GM12892 (cell line): ENCODE measurements around the gene GATA6.
"Not testable (repeated sequence)": the region's sequence is repeated elsewhere in the genome, so short reads cannot be mapped to it uniquely, and the experiment has no call there.

Source experiments
- DNase-seq: peaks from one replicate; pipeline ENCODE4 v3.0.0; 2011; ENCODE audit not compliant: insufficient read length
- FAIRE-seq: peaks from 2 replicates; lab custom pipeline; 2011; peaks lifted over from hg19 to GRCh38; lab: Jason Lieb, UNC
- POLR2A ChIP-seq: IDR thresholded peaks from 2 replicates; pipeline ENCODE4 v1.6.1; 2011; ENCODE audit warnings: low read depth, low read length, control low read depth
- POLR2AphosphoS5 ChIP-seq: IDR thresholded peaks from 2 replicates; pipeline ENCODE4 v1.6.1; 2011; ENCODE audit warnings: low read depth, low read length, control low read depth
- TAF1 ChIP-seq: IDR thresholded peaks from 2 replicates; pipeline ENCODE4 v1.6.1; 2011; ENCODE audit warnings: low read depth, mild to moderate bottlenecking, control low read depth, low read length, borderline replicate concordance

Gene GATA6

DNA sequence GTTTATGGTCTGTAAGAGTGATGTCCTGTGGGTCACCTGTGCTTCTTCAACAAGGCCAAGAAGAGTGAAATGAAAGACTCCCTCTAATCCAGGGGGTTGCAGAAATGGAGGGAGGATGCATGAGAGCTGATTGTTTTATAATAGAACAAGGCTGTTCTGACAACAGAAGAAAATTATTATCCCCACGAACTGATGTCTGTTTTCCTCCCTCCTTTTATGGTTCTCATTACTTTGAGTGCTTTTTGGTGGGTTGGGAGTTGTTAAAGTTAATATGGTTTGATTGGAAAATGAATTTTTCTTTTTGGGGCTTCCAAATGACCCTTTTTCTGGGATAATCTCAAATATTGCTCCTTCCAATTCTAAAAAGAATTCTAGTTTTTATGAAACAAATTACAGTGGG is 33.6 kb downstream of the GATA6 start:
- DNase-seq (no peak), FAIRE-seq (no peak)
- TF ChIP-seq POLR2AphosphoS5, result no peak
- no peak for TF ChIP-seq TAF1
- no peak for TF ChIP-seq POLR2A

DNA sequence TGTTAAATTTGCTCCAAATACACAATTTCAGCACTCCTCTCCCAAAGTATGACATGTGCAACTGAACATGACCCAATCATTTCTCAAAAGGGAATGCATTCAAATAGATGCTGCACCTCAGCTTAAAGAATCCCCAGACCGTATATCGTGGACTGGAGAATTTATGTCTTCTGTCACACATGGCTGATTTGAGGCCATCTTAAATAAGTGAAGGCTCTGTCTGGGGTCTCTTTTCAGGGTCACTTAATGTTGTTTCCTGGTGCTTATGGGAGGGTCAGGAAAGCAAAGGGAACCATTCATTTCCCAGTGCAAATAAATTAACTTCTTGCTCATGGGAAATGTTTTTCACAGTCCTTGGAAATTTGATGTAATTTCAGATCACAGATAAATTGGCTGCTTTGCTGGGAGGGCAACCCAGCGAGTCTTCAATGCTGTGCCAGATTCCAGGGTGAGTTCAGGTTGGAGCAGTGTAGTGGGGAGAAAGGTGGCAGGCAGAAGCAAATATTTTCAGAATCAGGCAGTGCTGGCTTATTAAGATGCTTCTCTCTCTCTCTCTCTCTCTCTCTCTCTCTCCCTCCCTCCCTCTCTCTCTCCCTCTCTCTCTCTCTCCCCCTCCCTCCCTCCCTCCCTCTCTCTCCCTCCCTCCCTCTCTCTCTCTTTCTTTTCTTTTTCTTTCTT is 34.3 kb downstream of the GATA6 start:
- DNase-seq, result no peak
- TF ChIP-seq POLR2A (no peak), POLR2AphosphoS5 (no peak), TAF1 (no peak)
- FAIRE-seq, result no peak

DNA sequence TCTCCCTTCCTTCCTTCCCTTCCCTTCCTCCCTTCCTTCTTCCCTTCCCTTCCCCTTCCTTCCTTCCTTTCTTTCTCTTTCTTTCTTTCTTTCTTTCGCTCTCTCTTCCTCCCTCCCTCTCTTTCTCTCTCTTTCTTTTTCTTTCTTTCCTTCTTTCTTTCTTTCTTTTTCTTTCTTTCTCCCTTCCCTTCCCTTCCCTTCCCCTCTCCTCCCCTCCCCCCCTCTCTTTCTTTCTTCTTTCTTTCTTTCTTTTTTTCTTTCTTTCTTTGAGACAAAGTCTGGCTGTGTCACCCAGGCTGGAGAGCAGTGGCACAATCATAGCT is 34.8 kb downstream of the GATA6 start:
- TF ChIP-seq POLR2AphosphoS5 (no peak), TAF1 (no peak), POLR2A (no peak)
- DNase-seq, result no peak
- FAIRE-seq, result no peak

DNA sequence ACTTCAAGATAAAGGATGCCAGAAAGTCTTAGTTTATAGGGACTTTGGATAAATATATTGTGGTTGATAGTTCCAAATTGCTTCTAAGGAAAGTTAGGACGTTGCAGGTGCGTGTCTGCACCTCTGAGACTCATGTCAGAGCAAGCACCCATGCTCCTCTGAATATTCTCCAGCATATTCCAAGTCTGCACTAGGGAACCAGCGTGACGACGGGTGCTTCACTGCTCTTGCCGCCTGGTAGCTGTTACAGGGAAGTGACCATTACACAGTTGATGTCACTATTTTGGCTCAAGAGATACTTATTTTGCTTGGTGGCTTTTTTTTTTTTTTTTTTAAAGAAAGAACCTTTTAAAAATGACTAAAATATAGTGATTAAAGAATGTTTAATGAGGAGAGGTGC is 35.6 kb downstream of the GATA6 start:
- TF ChIP-seq POLR2AphosphoS5 (no peak), POLR2A (no peak), TAF1 (no peak)
- no peak for FAIRE-seq
- DNase-seq, result no peak

DNA sequence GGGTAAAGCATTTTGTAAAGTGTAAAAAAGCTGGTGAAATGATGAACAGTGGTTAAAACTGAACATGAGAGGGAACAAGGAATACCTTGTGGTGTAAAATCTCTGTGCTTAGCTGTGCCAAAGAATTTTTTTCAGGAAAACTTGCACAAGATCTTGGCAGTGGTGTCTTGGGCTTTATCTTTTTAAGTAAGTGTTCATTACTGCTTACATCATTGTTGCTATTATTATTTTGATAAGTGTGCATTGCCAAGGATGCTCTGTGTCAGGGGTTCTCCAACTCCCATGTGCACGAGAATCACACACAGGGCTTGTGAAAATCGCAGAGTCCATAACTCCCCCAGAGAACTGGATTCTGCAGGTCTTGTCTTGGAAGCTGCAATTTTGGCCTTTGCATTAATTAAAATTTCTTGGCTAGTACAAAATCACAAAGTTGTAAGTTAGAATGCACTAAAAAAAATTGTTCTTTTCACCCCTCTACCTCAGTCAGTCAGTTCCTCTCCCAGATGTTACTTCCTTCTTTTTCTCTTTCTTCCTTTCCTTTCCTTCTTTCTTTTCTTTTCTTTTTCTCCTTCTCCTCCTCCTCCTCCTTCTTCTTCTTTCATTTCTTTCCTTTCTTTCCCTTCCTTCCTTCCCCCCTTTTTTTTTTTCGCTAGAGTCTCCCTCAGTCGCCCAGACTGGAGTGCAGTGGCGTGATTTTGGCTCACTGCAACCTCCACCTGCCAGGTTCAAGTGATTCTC is 37.8 kb downstream of the GATA6 start:
- FAIRE-seq, result no peak
- TF ChIP-seq POLR2A (no peak), POLR2AphosphoS5 (no peak), TAF1 (no peak)
- no peak for DNase-seq

DNA sequence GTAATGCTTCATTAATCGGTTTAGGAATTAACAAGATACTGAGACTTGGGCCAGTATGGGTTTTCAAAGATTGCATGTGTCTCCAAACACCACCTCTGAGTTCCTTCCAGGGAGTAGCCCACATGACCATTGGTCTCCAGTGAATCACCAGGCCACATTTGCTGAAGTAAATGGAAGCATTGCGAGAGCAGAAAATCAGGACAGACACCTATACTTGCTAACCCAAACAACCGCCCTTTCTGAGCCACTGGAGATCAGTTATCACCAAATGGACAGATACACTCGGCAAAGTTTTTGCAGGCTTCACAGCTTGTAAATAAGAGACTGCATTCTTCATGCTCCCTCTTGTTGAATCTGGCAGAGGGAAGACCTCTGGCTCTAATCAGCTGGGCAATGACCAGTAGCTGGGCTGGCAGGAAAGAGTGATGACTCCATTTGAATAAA is 40.9 kb downstream of the GATA6 start:
- FAIRE-seq (no peak), DNase-seq (no peak)
- TF ChIP-seq POLR2AphosphoS5, result no peak
- no peak for TF ChIP-seq TAF1
- TF ChIP-seq POLR2A, result no peak

DNA sequence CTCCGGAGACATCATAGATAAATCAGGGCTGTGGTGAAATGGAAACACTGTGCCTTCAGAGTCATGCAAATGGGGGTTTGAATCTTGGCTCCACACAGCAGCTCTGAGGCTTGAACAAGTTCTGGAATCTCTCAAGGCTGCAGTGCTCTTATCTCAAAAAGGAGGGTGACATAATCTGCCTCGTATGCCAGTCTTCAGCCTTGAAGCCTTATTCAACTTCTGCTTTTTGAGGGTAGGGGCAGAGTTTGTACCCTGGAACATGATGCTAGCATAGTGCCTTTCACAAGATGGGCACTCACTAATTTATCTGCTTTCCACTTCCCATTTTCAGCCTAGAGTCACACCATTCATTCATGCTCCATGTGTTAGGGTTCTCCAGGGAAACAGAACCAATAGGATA is 42.3 kb downstream of the GATA6 start:
- TF ChIP-seq TAF1 (no peak), POLR2AphosphoS5 (no peak), POLR2A (no peak)
- no peak for DNase-seq
- FAIRE-seq, result no peak

DNA sequence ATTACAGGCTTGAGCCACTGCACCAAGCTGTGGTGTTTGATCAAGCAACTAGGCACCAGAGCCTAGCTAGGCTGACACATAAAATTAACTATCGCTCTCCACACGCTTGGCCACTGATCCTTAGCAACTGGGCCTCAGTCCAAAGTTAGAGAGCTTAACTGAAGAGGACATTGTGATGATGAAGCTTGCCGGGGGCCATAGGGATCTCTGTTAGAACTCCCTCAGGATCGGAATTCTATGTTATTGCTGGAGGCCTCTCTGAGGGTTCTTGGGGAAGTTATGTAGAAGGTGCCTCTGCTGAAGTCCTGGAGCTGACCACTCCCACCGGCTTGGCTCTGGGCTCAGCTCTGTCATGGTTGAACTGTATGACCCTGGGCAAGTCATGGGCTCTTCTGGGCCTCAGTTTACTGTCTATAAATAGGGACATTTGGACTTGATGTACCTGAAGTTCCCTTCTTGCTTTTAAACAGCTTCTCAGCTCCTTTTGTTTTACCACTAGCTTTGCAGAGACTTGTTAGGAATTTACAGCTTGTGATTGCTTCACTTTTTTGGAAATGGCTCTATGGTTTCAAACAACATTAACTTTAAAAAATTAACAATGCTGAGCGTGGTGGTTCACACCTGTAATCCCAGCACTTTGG is 44.1 kb downstream of the GATA6 start:
- TF ChIP-seq POLR2A (no peak), POLR2AphosphoS5 (no peak), TAF1 (no peak)
- no peak for FAIRE-seq
- DNase-seq, result no peak

DNA sequence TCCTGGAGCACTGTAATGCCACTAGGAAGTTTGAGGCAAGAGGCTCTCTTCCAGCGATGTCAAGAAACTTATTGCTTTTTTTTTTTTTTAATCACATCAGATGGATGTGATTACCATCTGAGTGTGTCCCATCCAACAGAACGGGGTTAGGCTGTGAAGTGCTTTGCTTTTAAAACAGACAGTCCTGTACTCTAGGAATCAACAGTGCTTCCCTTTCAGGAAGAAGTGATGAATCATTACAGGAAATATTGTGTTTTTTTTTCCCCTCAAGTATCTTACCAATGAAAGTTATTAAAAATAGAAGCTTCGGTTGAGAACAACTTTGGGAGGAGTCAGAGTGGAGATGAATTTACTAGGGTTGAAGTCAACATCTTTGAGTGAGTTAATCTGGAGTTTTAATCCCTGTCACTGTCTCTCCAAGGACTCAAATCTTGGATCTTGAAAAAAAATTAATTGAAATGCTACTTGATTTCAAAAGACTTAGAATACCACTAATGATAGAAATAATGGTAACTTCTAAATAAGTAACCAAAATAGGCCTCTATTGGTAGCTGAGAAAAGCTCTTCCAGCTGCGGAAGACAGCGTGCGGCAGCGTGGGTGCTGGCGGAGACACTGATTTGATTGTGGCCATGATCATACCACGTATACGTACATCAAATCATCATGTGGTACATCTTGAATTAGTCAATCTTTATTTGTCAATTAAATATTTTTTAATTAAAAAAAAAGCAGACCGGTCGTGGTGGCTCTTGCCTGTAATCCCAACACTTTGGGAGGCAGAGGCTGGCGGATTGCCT is 45.5 kb downstream of the GATA6 start:
- no peak for FAIRE-seq
- no peak for TF ChIP-seq POLR2AphosphoS5
- TF ChIP-seq TAF1, result no peak
- no peak for TF ChIP-seq POLR2A
- DNase-seq, result no peak

DNA sequence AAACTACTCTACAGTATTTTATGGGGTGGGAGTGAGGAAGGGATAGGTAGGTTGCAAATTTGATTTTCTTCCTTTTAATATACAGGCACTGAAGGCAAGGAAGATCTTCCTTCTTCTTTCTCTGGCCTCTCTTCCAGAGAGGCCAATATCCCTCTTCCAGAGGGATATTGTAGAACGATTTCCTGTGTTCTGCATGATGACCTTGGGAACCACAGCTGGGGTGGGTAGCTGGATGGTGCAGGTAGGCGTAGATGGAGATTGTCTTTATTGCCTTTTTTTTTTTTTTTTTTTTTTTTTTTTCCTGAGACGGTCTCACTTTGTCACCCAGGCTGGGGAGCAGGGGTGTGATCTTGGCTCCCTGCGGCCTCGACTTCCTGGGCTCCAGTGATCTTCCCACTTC is 49.4 kb downstream of the GATA6 start:
- DNase-seq, result no peak
- TF ChIP-seq TAF1 (no peak), POLR2A (no peak), POLR2AphosphoS5 (no peak)
- no peak for FAIRE-seq

DNA sequence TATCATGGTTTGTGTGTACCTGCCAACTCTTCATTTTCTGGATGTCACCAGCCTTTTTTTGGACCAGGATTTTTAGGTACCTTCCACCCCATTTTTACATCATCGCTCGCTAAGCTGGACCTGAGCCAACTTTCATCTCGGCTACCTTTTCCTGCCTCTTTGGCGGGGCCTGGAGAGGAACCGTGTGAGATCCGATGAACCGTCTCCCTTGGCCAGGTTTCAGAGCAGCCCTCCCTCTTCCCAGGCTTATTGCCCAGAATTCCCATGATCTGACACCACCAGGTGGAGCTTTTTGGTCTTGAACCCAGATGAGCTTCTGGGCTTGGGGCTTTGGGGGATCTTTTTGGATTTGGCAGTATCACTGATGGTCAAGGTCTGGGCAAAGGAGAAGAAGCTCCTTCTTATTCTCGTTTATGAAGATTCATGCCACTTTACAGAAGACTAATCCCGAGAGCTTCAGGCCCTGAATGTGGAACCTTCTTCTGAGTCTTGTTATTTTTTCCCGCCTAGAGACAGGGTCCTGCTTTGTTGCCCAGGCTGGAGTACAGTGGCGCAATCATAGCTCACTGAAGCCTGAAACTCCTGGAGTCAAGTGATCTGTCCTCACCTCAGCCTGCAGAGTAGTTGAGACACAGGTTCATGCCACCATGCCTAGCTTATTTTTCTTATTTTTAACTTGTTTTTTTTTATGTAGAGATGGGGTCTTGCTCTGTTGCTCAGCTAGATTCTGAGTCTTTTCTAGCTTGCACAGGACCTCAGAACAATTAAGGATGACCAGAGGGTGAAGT is 50.4 kb downstream of the GATA6 start:
- no peak for FAIRE-seq
- TF ChIP-seq TAF1 (no peak), POLR2A (no peak), POLR2AphosphoS5 (no peak)
- DNase-seq, result no peak

DNA sequence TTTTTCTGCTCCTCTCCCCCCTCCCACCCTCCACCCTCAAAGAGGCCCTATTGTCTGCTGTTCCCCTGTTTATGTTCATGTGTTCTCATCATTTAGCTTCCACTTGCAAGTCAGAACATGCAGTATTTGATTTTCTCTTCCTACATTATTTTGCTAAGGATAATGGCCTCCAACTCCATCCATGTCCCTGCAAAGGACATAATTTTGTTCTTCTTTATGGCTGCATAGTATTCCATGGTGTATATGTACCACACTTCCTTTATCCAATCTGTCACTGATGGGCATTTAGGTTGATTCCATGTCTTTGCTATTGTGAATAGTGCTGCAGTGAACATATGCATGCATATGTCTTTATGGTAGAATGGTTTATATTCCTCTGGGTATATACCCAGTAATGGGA is 51.2 kb downstream of the GATA6 start:
- not testable (repeated sequence) for DNase-seq, FAIRE-seq
